HEK293T (cell line): ENCODE data around the gene PTDSS2.

Source experiments
- CTCF ChIA-PET: fragments of 350-600 bp; formaldehyde crosslinking; extraction: SDS; loops from one replicate; lab custom pipeline; 2021; ENCODE audit warnings: antibody characterized with exemption, inconsistent platforms; lab: Yijun Ruan, JAX
- POLR2A ChIA-PET: fragments of 350-600 bp; formaldehyde crosslinking; extraction: SDS; loops from one replicate; lab custom pipeline; 2020; ENCODE audit warnings: antibody characterized with exemption, inconsistent platforms; lab: Yijun Ruan, JAX
- DNase-seq: peaks from one replicate; pipeline ENCODE4 v3.0.0; 2012; ENCODE audit warnings: mixed read lengths; ENCODE audit errors: extremely low spot score
- ARNT ChIP-seq: fragments of 450-650 bp; IDR thresholded peaks from 2 replicates; pipeline ENCODE4 v1.6.1; 2017; ENCODE audit warnings: mild to moderate bottlenecking
- BHLHE40 ChIP-seq: fragments of 450-650 bp; IDR thresholded peaks from 2 replicates; pipeline ENCODE4 v1.6.1; 2016; ENCODE audit warnings: mild to moderate bottlenecking, moderate library complexity, borderline replicate concordance
- CTBP1 ChIP-seq: fragments of 450-650 bp; IDR thresholded peaks from 2 replicates; pipeline ENCODE4 v1.6.1; 2016; ENCODE audit warnings: borderline replicate concordance
- ELF4 ChIP-seq: fragments of 450-650 bp; IDR thresholded peaks from 2 replicates; pipeline ENCODE4 v1.6.1; 2017; ENCODE audit warnings: antibody characterized with exemption
- FOXA1 ChIP-seq: fragments of 450-650 bp; IDR thresholded peaks from 2 replicates; pipeline ENCODE4 v1.6.1; 2016; ENCODE audit warnings: mild to moderate bottlenecking
- FOXK2 ChIP-seq: fragments of 450-650 bp; IDR thresholded peaks from 2 replicates; pipeline ENCODE4 v1.6.1; 2016; ENCODE audit warnings: mild to moderate bottlenecking
- FOXM1 ChIP-seq: fragments of 450-650 bp; IDR thresholded peaks from 2 replicates; pipeline ENCODE4 v1.6.1; 2017; ENCODE audit warnings: mild to moderate bottlenecking, borderline replicate concordance
- HDGF ChIP-seq: fragments of 450-650 bp; IDR thresholded peaks from 2 replicates; pipeline ENCODE4 v1.6.1; 2017; ENCODE audit warnings: antibody characterized with exemption, borderline replicate concordance
- L3MBTL2 ChIP-seq: fragments of 450-650 bp; conservative IDR thresholded peaks from 2 replicates; pipeline ENCODE4 v1.6.1; 2016; ENCODE audit warnings: mild to moderate bottlenecking
- LEF1 ChIP-seq: fragments of 450-650 bp; IDR thresholded peaks from 2 replicates; pipeline ENCODE4 v1.6.1; 2017; ENCODE audit warnings: mild to moderate bottlenecking, borderline replicate concordance
- NFRKB ChIP-seq: fragments of 450-650 bp; IDR thresholded peaks from 2 replicates; pipeline ENCODE4 v1.6.1; 2016; ENCODE audit warnings: mild to moderate bottlenecking, moderate library complexity
- SP1 ChIP-seq: fragments of 450-650 bp; IDR thresholded peaks from 2 replicates; pipeline ENCODE4 v1.6.1; 2017
- SUZ12 ChIP-seq: fragments of 450-650 bp; IDR thresholded peaks from 2 replicates; pipeline ENCODE4 v1.6.1; 2016; ENCODE audit warnings: mild to moderate bottlenecking
- TARDBP ChIP-seq: fragments of 450-650 bp; IDR thresholded peaks from 2 replicates; pipeline ENCODE4 v1.6.1; 2016
- ZNF384 ChIP-seq: fragments of 450-650 bp; IDR thresholded peaks from 2 replicates; pipeline ENCODE4 v1.6.1; 2016
- TF ChIP-seq, protein P1 (sequence below): fragments of 450-650 bp; IDR thresholded peaks from 2 replicates; pipeline ENCODE4 v1.6.1; 2016

PTDSS2 gene

DNA sequence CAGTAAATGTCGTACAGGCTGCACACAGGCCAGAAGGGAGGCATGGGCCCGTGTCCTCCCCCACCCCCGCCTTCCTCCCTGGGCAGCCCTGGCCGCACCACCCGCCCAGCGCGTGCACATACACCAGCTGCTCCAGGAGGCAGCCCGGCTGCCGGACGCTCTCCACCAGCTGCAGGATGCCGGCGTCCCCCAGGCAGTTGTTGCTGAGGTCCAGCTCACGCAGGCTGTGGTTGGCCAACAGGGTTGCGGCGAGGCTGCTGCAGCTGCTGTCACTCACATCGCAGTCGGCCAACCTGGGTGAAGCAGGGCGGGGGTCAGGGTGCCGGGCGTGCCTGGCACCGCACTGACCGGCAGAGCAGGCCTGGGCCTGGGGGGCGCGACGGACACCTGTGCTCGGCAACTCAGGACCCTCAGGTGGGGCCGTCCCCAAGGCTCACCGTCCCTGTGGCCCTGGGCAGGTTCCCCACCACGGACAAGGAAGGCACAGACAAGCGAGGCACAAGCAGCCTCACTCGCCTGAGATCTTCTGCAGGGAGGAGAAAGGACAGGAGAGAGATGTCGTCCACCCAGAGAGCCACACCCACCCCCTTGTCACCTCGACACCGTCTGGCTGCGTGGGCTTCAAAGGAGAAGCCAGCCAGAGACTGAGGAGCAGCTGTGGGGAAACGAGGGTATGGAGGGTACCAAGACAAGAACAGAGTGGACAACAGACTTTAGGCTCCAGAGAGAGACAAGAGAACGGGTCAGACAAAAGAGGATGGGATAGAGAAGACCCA, 44.9 kb downstream of the PTDSS2 start:
- DNase-seq, result no peak
- no peak for TF ChIP-seq LEF1
- no peak for TF ChIP-seq FOXA1
- TF ChIP-seq CTBP1, result no peak
- no peak for TF ChIP-seq BHLHE40
- no peak for TF ChIP-seq SUZ12
- no peak for TF ChIP-seq ARNT
- TF ChIP-seq FOXK2, result no peak
- TF ChIP-seq, protein P1, sequence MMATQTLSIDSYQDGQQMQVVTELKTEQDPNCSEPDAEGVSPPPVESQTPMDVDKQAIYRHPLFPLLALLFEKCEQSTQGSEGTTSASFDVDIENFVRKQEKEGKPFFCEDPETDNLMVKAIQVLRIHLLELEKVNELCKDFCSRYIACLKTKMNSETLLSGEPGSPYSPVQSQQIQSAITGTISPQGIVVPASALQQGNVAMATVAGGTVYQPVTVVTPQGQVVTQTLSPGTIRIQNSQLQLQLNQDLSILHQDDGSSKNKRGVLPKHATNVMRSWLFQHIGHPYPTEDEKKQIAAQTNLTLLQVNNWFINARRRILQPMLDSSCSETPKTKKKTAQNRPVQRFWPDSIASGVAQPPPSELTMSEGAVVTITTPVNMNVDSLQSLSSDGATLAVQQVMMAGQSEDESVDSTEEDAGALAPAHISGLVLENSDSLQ, result no peak
- TF ChIP-seq L3MBTL2, result no peak
- TF ChIP-seq HDGF, result no peak
- TF ChIP-seq ZNF384, result no peak
- no peak for TF ChIP-seq TARDBP
- ChIA-PET POLR2A (interaction anchor here (2.9 kb wide), 1 partner anchor 11 kb away, joined by 12 read pairs; no protein-coding TSS in a partner anchor), CTCF (interaction anchor here (1.0 kb wide), 1 partner anchor 24 kb away, joined by 3 read pairs; no protein-coding TSS in a partner anchor)

DNA sequence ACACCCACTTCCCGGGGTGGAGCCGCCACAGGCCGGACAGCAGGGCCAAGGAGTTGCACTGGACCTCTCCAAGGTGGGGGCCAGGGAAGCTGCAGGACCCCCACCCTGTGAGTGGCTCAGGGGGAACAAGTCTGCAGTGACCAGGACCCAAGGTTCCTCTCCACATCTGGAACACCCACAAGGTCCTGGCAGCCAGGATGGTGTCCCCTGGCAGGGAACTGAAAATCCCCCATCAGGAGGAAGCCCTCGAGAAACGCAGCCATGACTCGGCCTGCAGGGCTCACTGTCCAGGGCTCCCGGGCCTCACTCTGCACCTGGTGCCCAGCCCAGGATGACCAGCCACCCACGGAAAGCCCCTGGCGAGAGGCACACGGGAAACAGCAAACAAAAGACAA, 45.5 kb downstream of the PTDSS2 start:
- DNase-seq, result no peak
- CTCF ChIA-PET, result interaction anchor here (0.7 kb wide), 1 partner anchor 228 kb away, joined by 3 read pairs; no protein-coding TSS in a partner anchor
- POLR2A ChIA-PET, result interaction anchor here (2.9 kb wide), 1 partner anchor 10 kb away, joined by 12 read pairs; no protein-coding TSS in a partner anchor
- TF ChIP-seq L3MBTL2 (no peak), LEF1 (no peak), CTBP1 (no peak), ZNF384 (no peak), BHLHE40 (no peak), ELF4 (no peak), FOXK2 (no peak), SUZ12 (no peak), SP1 (no peak), ARNT (no peak), TARDBP (no peak), HDGF (no peak)
- TF ChIP-seq, protein P1, result no peak

- ChIA-PET POLR2A (interaction anchor here (1.0 kb wide), 1 partner anchor 9 kb away, joined by 4 read pairs; the partner anchor contains the start of gene RNH1), CTCF (no interaction called here)
- no peak for DNase-seq
- TF ChIP-seq L3MBTL2 (no peak), TARDBP (peak; percentile 62; the same call in 1 of the 2 replicates), ZNF384 (no peak), FOXK2 (no peak)
These were observed 46.9 kb downstream of the PTDSS2 start for GRCh38 chr11:496834-497564.

DNA sequence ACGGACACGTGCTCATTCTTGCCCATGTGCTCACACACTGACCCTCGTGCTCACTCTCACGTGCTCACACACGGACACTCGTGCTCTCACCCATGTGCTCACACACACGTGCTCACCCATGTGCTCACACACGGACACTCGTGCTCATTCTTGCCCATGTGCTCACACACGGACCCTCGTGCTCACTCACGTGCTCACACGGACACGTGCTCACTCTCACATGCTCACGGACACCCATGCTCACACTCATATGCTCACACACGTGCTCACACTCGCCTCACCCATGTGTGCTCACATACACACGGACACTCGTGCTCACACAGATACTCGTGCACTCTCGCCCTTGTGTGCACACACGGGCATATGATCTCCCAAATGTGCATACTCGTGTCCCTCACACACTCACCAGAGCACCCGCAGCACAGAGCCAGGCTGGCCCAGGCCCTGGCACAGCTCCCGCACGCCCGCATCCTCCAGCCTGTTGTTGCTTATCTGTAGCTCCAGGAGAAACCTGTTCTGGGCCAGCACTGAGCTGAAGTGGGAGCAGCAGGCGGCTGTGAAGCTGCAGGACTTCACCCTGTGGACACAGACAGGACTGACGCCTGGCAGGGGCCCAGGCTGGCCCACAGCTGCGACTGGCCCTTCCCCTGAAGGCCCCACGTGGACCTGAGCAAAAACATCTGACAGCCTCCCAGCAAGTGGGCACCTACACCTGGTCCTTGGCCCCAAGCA, 47.7 kb downstream of the PTDSS2 start:
- DNase-seq, result no peak
- TF ChIP-seq SP1 (no peak), ZNF384 (no peak), FOXM1 (no peak), TARDBP (no peak), CTBP1 (no peak), LEF1 (no peak), FOXA1 (no peak), BHLHE40 (no peak), HDGF (no peak), ARNT (no peak), L3MBTL2 (no peak), NFRKB (no peak), FOXK2 (no peak), ELF4 (no peak), SUZ12 (no peak)
- TF ChIP-seq, protein P1, result no peak
- CTCF ChIA-PET, result no interaction called here
- POLR2A ChIA-PET, result interaction anchor here (1.2 to 1.9 kb wide), 2 partner anchors 9 to 78 kb away, joined by 4 to 13 read pairs; partner anchors contain the start of gene RNH1

GRCh38 chr11:498297-499181, 48.5 kb downstream of the PTDSS2 start:
- no peak for DNase-seq
- CTCF ChIA-PET, result no interaction called here
- POLR2A ChIA-PET, result interaction anchor here (1.2 to 1.9 kb wide), 2 partner anchors 9 to 77 kb away, joined by 4 to 13 read pairs; partner anchors contain the start of gene RNH1
- TF ChIP-seq CTBP1, result no peak
- no peak for TF ChIP-seq SP1
- no peak for TF ChIP-seq ZNF384
- TF ChIP-seq LEF1, result no peak
- TF ChIP-seq ELF4, result no peak
- TF ChIP-seq BHLHE40, result no peak
- TF ChIP-seq HDGF, result no peak
- no peak for TF ChIP-seq L3MBTL2
- TF ChIP-seq FOXM1, result no peak
- TF ChIP-seq SUZ12, result no peak
- TF ChIP-seq ARNT, result no peak
- TF ChIP-seq, protein P1, result no peak
- no peak for TF ChIP-seq FOXA1
- no peak for TF ChIP-seq TARDBP
- no peak for TF ChIP-seq NFRKB
- TF ChIP-seq FOXK2, result no peak
